Mononuclear cell (primary cell): ENCODE measurements around the gene PDE4B. TPM values are rescaled to one million over a fixed set of nuclear protein-coding genes. Genes with fewer than 3 reads are reported as not detected.

Experiments
- H3K27me3 ChIP-seq: 2 replicates; pipeline ENCODE4 v1.6.0; 2011; ENCODE audit warnings: low read length, control low read depth; ENCODE audit not compliant: insufficient read depth
- H3K4me1 ChIP-seq: 2 replicates; pipeline ENCODE4 v1.5.1; 2011; ENCODE audit warnings: mild to moderate bottlenecking, low read length, control low read depth; ENCODE audit not compliant: insufficient read depth
- H3K4me3 ChIP-seq: 2 replicates; pipeline ENCODE4 v1.5.1; 2011; ENCODE audit warnings: mild to moderate bottlenecking, low read length, moderate library complexity
- H3K9me3 ChIP-seq: 2 replicates; pipeline ENCODE4 v1.5.1; 2011; ENCODE audit warnings: low read depth, mild to moderate bottlenecking, control low read depth, low read length
- total RNA-seq: library from RNA; depleted of rRNA; stranded (reverse); fragments of >200 nt; gene quantifications from one replicate; pipeline ENCODE4 v1.2.3, GENCODE V29; 2012

PDE4B gene
- total RNA-seq, 1 donor = 518 TPM

GRCh38 chr1:66265268-66265667 is 472.6 kb downstream of the PDE4B start:
- H3K4me1 ChIP-seq = peaks cover 22% of the 10 kb centered on the region

GRCh38 chr1:66265796-66266195 is 473.1 kb downstream of the PDE4B start:
- no peak overlapping the region for H3K4me3 ChIP-seq
- H3K27me3 ChIP-seq = no peaks in the 10 kb centered on the region
- no peaks in the 10 kb centered on the region for H3K9me3 ChIP-seq
- peaks cover 25% of the 10 kb centered on the region for H3K4me1 ChIP-seq

More at GRCh38 chr1:66265268-66265667, 472.6 kb downstream of the PDE4B start:
- no peak overlapping the region for H3K4me3 ChIP-seq
- H3K9me3 ChIP-seq = no peaks in the 10 kb centered on the region
- H3K27me3 ChIP-seq = no peaks in the 10 kb centered on the region

GRCh38 chr1:66266350-66266749 is 473.7 kb downstream of the PDE4B start:
- no peaks in the 10 kb centered on the region for H3K27me3 ChIP-seq
- no peaks in the 10 kb centered on the region for H3K9me3 ChIP-seq
- no peak overlapping the region for H3K4me3 ChIP-seq
- peaks cover 22% of the 10 kb centered on the region for H3K4me1 ChIP-seq

- Histone ChIP-seq H3K9me3 (no peaks in the 10 kb centered on the region), H3K4me3 (no peak overlapping the region), H3K4me1 (peaks cover 22% of the 10 kb centered on the region), H3K27me3 (no peaks in the 10 kb centered on the region)
Measured at GRCh38 chr1:66266756-66267155, 474.1 kb downstream of the PDE4B start.

GRCh38 chr1:66267201-66267940 is 474.7 kb downstream of the PDE4B start:
- Histone ChIP-seq H3K4me3 (no peak overlapping the region), H3K4me1 (peaks cover 26% of the 10 kb centered on the region), H3K27me3 (no peaks in the 10 kb centered on the region), H3K9me3 (no peaks in the 10 kb centered on the region)

- H3K27me3 ChIP-seq = no peaks in the 10 kb centered on the region
- no peak overlapping the region for H3K4me3 ChIP-seq
- H3K4me1 ChIP-seq = peaks cover 26% of the 10 kb centered on the region
- no peaks in the 10 kb centered on the region for H3K9me3 ChIP-seq
Measured at GRCh38 chr1:66269222-66269621, 476.5 kb downstream of the PDE4B start.

- Histone ChIP-seq H3K9me3 (no peaks in the 10 kb centered on the region), H3K4me1 (peaks cover 36% of the 10 kb centered on the region), H3K27me3 (no peaks in the 10 kb centered on the region), H3K4me3 (no peak overlapping the region)
Measured at GRCh38 chr1:66270119-66270812, 477.6 kb downstream of the PDE4B start.

GRCh38 chr1:66271216-66271903 is 478.7 kb downstream of the PDE4B start:
- H3K4me3 ChIP-seq = no peak overlapping the region
- peaks cover 43% of the 10 kb centered on the region for H3K4me1 ChIP-seq
- H3K27me3 ChIP-seq = no peaks in the 10 kb centered on the region
- no peaks in the 10 kb centered on the region for H3K9me3 ChIP-seq

GRCh38 chr1:66271904-66272254 is 479.2 kb downstream of the PDE4B start:
- Histone ChIP-seq H3K4me1 (peaks cover 39% of the 10 kb centered on the region), H3K9me3 (no peaks in the 10 kb centered on the region), H3K4me3 (no peak overlapping the region), H3K27me3 (no peaks in the 10 kb centered on the region)

- H3K4me1 ChIP-seq = peaks cover 49% of the 10 kb centered on the region
- H3K9me3 ChIP-seq = no peaks in the 10 kb centered on the region
- no peaks in the 10 kb centered on the region for H3K27me3 ChIP-seq
- no peak overlapping the region for H3K4me3 ChIP-seq
Measured at GRCh38 chr1:66273656-66274055, 481.0 kb downstream of the PDE4B start.

- Histone ChIP-seq H3K4me3 (no peak overlapping the region), H3K9me3 (no peaks in the 10 kb centered on the region), H3K4me1 (peaks cover 58% of the 10 kb centered on the region), H3K27me3 (no peaks in the 10 kb centered on the region)
Measured at GRCh38 chr1:66274634-66275033, 481.9 kb downstream of the PDE4B start.

- Histone ChIP-seq H3K9me3 (no peaks in the 10 kb centered on the region), H3K4me3 (no peak overlapping the region), H3K4me1 (peaks cover 57% of the 10 kb centered on the region)
Measured at GRCh38 chr1:66275083-66275482, 482.4 kb downstream of the PDE4B start.

GRCh38 chr1:66275601-66276023 is 482.9 kb downstream of the PDE4B start:
- Histone ChIP-seq H3K27me3 (no peaks in the 10 kb centered on the region), H3K9me3 (no peaks in the 10 kb centered on the region), H3K4me3 (no peak overlapping the region), H3K4me1 (peaks cover 53% of the 10 kb centered on the region)

More at GRCh38 chr1:66275083-66275482, 482.4 kb downstream of the PDE4B start:
- H3K27me3 ChIP-seq = no peaks in the 10 kb centered on the region

GRCh38 chr1:66276218-66276617 is 483.5 kb downstream of the PDE4B start:
- H3K9me3 ChIP-seq = no peaks in the 10 kb centered on the region
- no peak overlapping the region for H3K4me3 ChIP-seq
- peaks cover 51% of the 10 kb centered on the region for H3K4me1 ChIP-seq
- H3K27me3 ChIP-seq = no peaks in the 10 kb centered on the region

GRCh38 chr1:66278260-66279021 is 485.7 kb downstream of the PDE4B start:
- H3K4me1 ChIP-seq = peaks cover 54% of the 10 kb centered on the region
- H3K4me3 ChIP-seq = no peak overlapping the region
- H3K27me3 ChIP-seq = no peaks in the 10 kb centered on the region
- no peaks in the 10 kb centered on the region for H3K9me3 ChIP-seq
